ENCODE measurements around the gene GGTA1.
"Not testable (repeated sequence)": the region's sequence is repeated elsewhere in the genome, so short reads cannot be mapped to it uniquely, and the experiment has no call there.

Gene GGTA1

GRCh38 chr9:121499427-121500164 is at the start of gene GGTA1:
Gene GGTA1, minus strand, starts transcription at chr9:121499844. Its CDS starts 31,922 bp downstream, at chr9:121467922.
- no peak for DNase-seq (ENCODE audit: low read depth in 2 of 2)

- no peak for DNase-seq (ENCODE audit: low read depth in 2 of 2)
Measured at GRCh38 chr9:121548666-121549065, 49.0 kb upstream of the GGTA1 start.

GRCh38 chr9:121545875-121546423 is 46.3 kb upstream of the GGTA1 start:
- DNase-seq (ENCODE audit: low read depth in 2 of 2): peak in 1 of 2 donors; percentile 20

GRCh38 chr9:121545150-121545874 is 45.7 kb upstream of the GGTA1 start:
- no peak for DNase-seq (ENCODE audit: low read depth in 2 of 2)

GRCh38 chr9:121542025-121542424 is 42.4 kb upstream of the GGTA1 start:
- no peak for DNase-seq (ENCODE audit: low read depth in 2 of 2)

- no peak for DNase-seq (ENCODE audit: low read depth in 2 of 2)
Measured at GRCh38 chr9:121541256-121541655, 41.6 kb upstream of the GGTA1 start.

- no peak for DNase-seq (ENCODE audit: low read depth in 2 of 2)
Measured at GRCh38 chr9:121538221-121538620, 38.6 kb upstream of the GGTA1 start.

- no peak for DNase-seq (ENCODE audit: low read depth in 2 of 2)
Measured at GRCh38 chr9:121537283-121537682, 37.6 kb upstream of the GGTA1 start.

GRCh38 chr9:121532881-121533280 is 33.2 kb upstream of the GGTA1 start:
- DNase-seq (ENCODE audit: low read depth in 2 of 2): no peak

GRCh38 chr9:121529237-121529987 is 29.8 kb upstream of the GGTA1 start:
- DNase-seq (ENCODE audit: low read depth in 2 of 2): no peak

- no peak for DNase-seq (ENCODE audit: low read depth in 2 of 2)
Measured at GRCh38 chr9:121528642-121529041, 29.0 kb upstream of the GGTA1 start.

GRCh38 chr9:121527371-121527770 is 27.7 kb upstream of the GGTA1 start:
- no peak for DNase-seq (ENCODE audit: low read depth in 2 of 2)

- not testable (repeated sequence) for DNase-seq (ENCODE audit: low read depth in 2 of 2)
Measured at GRCh38 chr9:121519688-121520087, 20.0 kb upstream of the GGTA1 start.

GRCh38 chr9:121518634-121519033 is 19.0 kb upstream of the GGTA1 start:
- DNase-seq (ENCODE audit: low read depth in 2 of 2): no peak

GRCh38 chr9:121513166-121513565 is 13.5 kb upstream of the GGTA1 start:
- DNase-seq (ENCODE audit: low read depth in 2 of 2): not testable (repeated sequence)

GRCh38 chr9:121510766-121511550 is 11.3 kb upstream of the GGTA1 start:
- DNase-seq (ENCODE audit: low read depth in 2 of 2): no peak

- DNase-seq (ENCODE audit: low read depth in 2 of 2): no peak
Measured at GRCh38 chr9:121509180-121509579, 9.5 kb upstream of the GGTA1 start.

- DNase-seq (ENCODE audit: low read depth in 2 of 2): no peak
Measured at GRCh38 chr9:121508415-121508814, 8.8 kb upstream of the GGTA1 start.

- no peak for DNase-seq (ENCODE audit: low read depth in 2 of 2)
Measured at GRCh38 chr9:121505903-121506735, 6.5 kb upstream of the GGTA1 start.

GRCh38 chr9:121503444-121503843 is 3.8 kb upstream of the GGTA1 start:
- DNase-seq (ENCODE audit: low read depth in 2 of 2): no peak

GRCh38 chr9:121500165-121500478 is 478 bp upstream of the GGTA1 start:
- DNase-seq (ENCODE audit: low read depth in 2 of 2): no peak
